Upper lobe of right lung (tissue), 1 donor: ENCODE results near the gene GRIN3B. TPM values are rescaled to one million over a fixed set of nuclear protein-coding genes. Genes with fewer than 3 reads are reported as not detected.

Source experiments
- ATAC-seq: fragments of 200-7000 bp; cut with Tn5 transposase; one replicate; pipeline ENCODE4 v1.9.1; 2020; ENCODE audit warnings: mild to moderate bottlenecking, moderate library complexity
- DNase-seq: peaks from one replicate; pipeline ENCODE4 v3.0.0-alpha.2; 2020
- H3K27ac ChIP-seq: fragments of 200-600 bp; one replicate; pipeline ENCODE4 v1.8.0; 2022
- H3K27me3 ChIP-seq: fragments of 200-600 bp; one replicate; pipeline ENCODE4 v1.8.0; 2022; ENCODE audit warnings: mild to moderate bottlenecking
- H3K36me3 ChIP-seq: fragments of 200-600 bp; one replicate; pipeline ENCODE4 v1.8.0; 2022
- H3K4me1 ChIP-seq: fragments of 200-600 bp; one replicate; pipeline ENCODE4 v1.8.0; 2022
- H3K4me3 ChIP-seq: fragments of 200-600 bp; one replicate; pipeline ENCODE4 v1.8.0; 2022; ENCODE audit warnings: mild to moderate bottlenecking
- H3K9me3 ChIP-seq: fragments of 200-600 bp; one replicate; pipeline ENCODE4 v1.8.0; 2022
- intact Hi-C: fragments of 100-400 bp; cut with DNase I; formaldehyde crosslinking; loops from one replicate; pipeline ENCODE4 v1.11.0; 2022
- total RNA-seq: library from RNA; stranded (reverse); fragmentation: NEBNext Ultra II Directional; extraction: Animal tissue kit (Norgen Biotek cat#: 25700); gene quantifications from one replicate; pipeline ENCODE4 v1.2.1, GENCODE V29; 2021
- TF ChIP-seq, protein P1 (sequence below): fragments of 200-600 bp; IDR thresholded peaks from one replicate; pipeline ENCODE4 v1.8.0; 2022; ENCODE audit warnings: antibody characterized with exemption
- donor health status: DM: no; HTN: yes; CAD: no; lungs with severe emphysema.

Gene GRIN3B
- total RNA-seq, 1 donor from 2014 or later, result not detected

DNA sequence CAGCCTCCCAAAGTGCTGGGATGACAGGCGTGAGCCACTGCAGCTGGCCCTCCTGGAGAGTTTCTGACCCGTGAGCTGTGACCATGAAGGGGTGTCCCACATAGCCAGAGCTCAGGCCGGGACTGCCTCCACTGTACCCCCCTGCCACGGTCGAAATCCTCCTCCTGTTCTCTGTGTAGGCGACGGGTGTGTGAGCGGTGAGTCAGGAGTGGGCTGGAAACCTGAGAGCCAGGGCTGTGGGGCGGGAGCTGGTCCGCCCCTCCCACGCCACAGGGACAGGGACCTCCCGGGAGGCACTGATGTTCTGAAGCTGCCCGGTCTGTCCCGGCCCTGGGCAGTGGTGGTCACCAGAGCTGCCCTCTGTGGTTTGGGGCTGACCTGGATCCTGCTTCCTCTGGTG, 12.1 kb upstream of the GRIN3B start:
- DNase-seq (no peak), ATAC-seq (no peak)
- H3K9me3 ChIP-seq, result no peaks in the 10 kb centered on the region
- no peaks in the 10 kb centered on the region for H3K27me3 ChIP-seq
- H3K27ac ChIP-seq, result no peak overlapping the region
- TF ChIP-seq, protein P1, sequence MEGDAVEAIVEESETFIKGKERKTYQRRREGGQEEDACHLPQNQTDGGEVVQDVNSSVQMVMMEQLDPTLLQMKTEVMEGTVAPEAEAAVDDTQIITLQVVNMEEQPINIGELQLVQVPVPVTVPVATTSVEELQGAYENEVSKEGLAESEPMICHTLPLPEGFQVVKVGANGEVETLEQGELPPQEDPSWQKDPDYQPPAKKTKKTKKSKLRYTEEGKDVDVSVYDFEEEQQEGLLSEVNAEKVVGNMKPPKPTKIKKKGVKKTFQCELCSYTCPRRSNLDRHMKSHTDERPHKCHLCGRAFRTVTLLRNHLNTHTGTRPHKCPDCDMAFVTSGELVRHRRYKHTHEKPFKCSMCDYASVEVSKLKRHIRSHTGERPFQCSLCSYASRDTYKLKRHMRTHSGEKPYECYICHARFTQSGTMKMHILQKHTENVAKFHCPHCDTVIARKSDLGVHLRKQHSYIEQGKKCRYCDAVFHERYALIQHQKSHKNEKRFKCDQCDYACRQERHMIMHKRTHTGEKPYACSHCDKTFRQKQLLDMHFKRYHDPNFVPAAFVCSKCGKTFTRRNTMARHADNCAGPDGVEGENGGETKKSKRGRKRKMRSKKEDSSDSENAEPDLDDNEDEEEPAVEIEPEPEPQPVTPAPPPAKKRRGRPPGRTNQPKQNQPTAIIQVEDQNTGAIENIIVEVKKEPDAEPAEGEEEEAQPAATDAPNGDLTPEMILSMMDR, result no peak
- intact Hi-C loops, result loop anchor here (10.0 kb wide), 1 partner anchor 223 kb away; no protein-coding TSS in a partner anchor
- H3K36me3 ChIP-seq, result peaks cover 22% of the 10 kb centered on the region
- no peak overlapping the region for H3K4me3 ChIP-seq
- H3K4me1 ChIP-seq, result peaks cover 17% of the 10 kb centered on the region

DNA sequence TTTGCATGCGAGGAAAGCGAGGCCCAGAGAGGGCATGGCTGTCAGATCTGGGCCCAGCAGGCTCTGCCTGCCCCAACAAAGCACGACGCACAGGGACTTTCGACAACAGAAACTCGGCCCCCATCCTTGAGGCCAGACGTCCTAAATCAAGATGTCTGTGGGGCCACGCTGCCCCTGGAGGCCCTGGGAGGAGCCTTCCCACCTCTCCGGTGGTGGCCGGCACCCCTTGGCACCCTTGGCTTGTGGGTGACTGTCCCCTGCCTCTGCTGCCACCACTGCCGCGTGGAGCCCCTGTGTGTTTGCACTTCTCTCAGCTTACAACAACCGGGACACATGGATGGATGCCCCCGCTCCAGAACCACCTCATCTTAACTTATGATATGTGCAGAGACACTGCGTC, 11.7 kb upstream of the GRIN3B start:
- no peak for DNase-seq

DNA sequence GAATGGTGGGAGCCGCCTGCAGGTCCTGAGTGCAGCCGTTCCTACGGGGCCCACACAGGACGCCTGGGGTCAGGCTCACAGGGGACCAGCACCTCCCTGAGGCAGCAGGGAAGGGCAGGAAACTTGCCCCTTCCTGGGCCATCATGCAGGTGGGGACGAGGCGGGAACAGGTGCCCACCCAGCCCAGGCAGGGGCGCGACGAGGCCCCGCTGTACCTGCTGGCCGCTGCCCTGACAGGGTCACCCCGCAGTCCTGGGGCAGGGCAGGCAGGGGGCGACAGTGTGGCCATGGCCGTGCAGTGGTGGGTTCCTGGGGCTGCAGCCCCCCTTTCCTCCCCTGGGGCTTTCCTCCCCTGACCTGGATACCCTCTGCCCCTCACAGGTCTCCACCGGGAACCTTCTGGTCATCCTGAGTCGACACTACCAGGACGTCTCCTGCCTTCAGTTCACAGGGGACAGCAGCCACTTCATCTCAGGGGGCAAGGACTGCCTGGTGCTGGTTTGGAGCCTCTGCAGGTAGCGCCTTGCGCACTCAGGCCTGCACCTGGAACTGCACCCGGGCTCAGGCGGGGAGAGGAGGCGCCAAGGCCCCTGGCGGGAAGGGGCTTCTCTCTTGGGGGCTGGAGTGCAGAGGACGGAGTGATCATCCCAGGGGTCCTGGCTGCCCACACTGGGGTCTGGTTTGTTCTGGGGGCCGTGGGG, 10.7 kb upstream of the GRIN3B start:
- H3K4me3 ChIP-seq, result no peak overlapping the region
- TF ChIP-seq, protein P1, result no peak
- peaks cover 27% of the 10 kb centered on the region for H3K36me3 ChIP-seq
- ATAC-seq (no peak), DNase-seq (no peak)
- no peaks in the 10 kb centered on the region for H3K27me3 ChIP-seq
- peaks cover 9% of the 10 kb centered on the region for H3K4me1 ChIP-seq
- no peak overlapping the region for H3K27ac ChIP-seq
- H3K9me3 ChIP-seq, result no peaks in the 10 kb centered on the region
- intact Hi-C loops, result loop anchor here (10.0 kb wide), 1 partner anchor 225 kb away; no protein-coding TSS in a partner anchor

More for the DNA sequence above, 11.7 kb upstream of the GRIN3B start:
- peaks cover 22% of the 10 kb centered on the region for H3K36me3 ChIP-seq
- no peaks in the 10 kb centered on the region for H3K9me3 ChIP-seq
- no peak overlapping the region for H3K4me3 ChIP-seq
- intact Hi-C loops, result loop anchor here (10.0 kb wide), 1 partner anchor 224 kb away; no protein-coding TSS in a partner anchor
- peaks cover 14% of the 10 kb centered on the region for H3K4me1 ChIP-seq
- TF ChIP-seq, protein P1, result no peak
- no peak for ATAC-seq
- H3K27ac ChIP-seq, result no peak overlapping the region
- H3K27me3 ChIP-seq, result no peaks in the 10 kb centered on the region

DNA sequence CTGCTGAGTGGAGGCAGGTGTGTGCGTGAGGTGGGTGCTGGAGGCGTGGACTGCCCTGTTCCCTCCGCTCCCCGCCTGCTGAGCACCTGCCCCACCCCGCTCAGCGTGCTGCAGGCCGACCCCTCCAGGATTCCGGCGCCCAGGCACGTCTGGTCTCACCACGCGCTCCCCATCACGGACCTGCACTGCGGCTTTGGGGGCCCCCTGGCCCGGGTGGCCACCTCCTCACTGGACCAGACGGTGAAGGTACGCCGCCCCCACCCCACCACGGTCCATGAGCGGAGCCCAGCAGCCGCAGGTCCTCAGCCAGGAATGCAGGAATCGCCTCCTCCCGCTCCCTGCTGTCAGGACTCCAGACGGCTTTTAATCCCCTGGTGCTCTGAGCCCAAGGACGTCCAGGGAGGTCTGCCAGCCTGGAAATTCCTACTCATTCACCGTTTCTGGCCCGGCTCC, 10.1 kb upstream of the GRIN3B start:
- intact Hi-C loops, result no loop called here
- peaks cover 27% of the 10 kb centered on the region for H3K36me3 ChIP-seq

DNA sequence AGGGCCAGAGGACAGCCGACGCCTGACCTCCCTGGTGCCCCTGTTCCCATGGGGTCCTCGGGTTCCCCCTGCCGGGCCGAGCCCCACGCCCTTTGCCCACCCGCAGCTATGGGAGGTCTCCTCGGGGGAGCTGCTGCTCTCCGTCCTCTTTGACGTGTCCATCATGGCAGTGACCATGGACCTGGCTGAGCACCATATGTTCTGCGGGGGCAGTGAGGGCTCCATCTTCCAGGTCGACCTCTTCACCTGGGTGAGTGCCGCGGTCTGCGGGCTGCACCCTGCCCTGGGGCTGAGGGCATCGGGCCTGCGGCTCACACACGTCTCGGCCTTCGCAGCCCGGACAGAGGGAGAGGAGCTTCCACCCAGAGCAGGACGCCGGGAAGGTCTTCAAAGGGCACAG, 9.5 kb upstream of the GRIN3B start:
- intact Hi-C loops, result no loop called here
- H3K27me3 ChIP-seq, result peaks cover 7% of the 10 kb centered on the region
- TF ChIP-seq, protein P1, result no peak
- ATAC-seq (no peak), DNase-seq (no peak)
- H3K9me3 ChIP-seq, result no peaks in the 10 kb centered on the region
- H3K36me3 ChIP-seq, result peaks cover 27% of the 10 kb centered on the region
- peaks cover 2% of the 10 kb centered on the region for H3K4me1 ChIP-seq
- H3K4me3 ChIP-seq, result no peak overlapping the region
- no peak overlapping the region for H3K27ac ChIP-seq

More for the DNA sequence above, 10.1 kb upstream of the GRIN3B start:
- Histone ChIP-seq H3K27me3 (peaks cover under 1% of the 10 kb centered on the region), H3K4me3 (no peak overlapping the region), H3K9me3 (no peaks in the 10 kb centered on the region), H3K27ac (no peak overlapping the region), H3K4me1 (peaks cover 4% of the 10 kb centered on the region)
- TF ChIP-seq, protein P1, result no peak
- ATAC-seq, result no peak
- DNase-seq, result no peak
